GM12878 (cell line): ENCODE data around the gene ATP6V1C2. TPM values are rescaled to one million over a fixed set of nuclear protein-coding genes. Genes with fewer than 3 reads are reported as not detected.

ENCODE experiments used
- ATF7 ChIP-seq: fragments of 450-650 bp; IDR thresholded peaks from 2 replicates; pipeline ENCODE4 v1.6.1; 2016; ENCODE audit warnings: low read depth, mild to moderate bottlenecking
- BACH1 ChIP-seq: fragments of 450-650 bp; IDR thresholded peaks from 2 replicates; pipeline ENCODE4 v1.6.1; 2017; ENCODE audit warnings: mild to moderate bottlenecking, borderline replicate concordance
- BCLAF1 ChIP-seq: fragments of 450-650 bp; IDR thresholded peaks from 2 replicates; pipeline ENCODE4 v1.6.1; 2017; ENCODE audit warnings: antibody characterized with exemption, mild to moderate bottlenecking, moderate library complexity
- BHLHE40 ChIP-seq, 2 experiments: fragments of 450-650 bp in 1 of 2; IDR thresholded peaks; 2 replicates each; pipeline ENCODE4 v1.6.1; 2011 to 2017; ENCODE audit warnings: low read depth in 2 of 2, borderline replicate concordance in 1 of 2, improper control_type of control experiment in 1 of 2, low read length in 1 of 2, mild to moderate bottlenecking in 1 of 2
- CREM ChIP-seq: IDR thresholded peaks from 2 replicates; pipeline ENCODE4 v1.6.1; 2014; ENCODE audit warnings: antibody characterized with exemption, low read depth
- E4F1 ChIP-seq: fragments of 450-650 bp; IDR thresholded peaks from 2 replicates; pipeline ENCODE4 v1.6.1; 2018; ENCODE audit warnings: borderline replicate concordance, mild to moderate bottlenecking; ENCODE audit not compliant: partially characterized antibody
- FOS ChIP-seq: IDR thresholded peaks from 3 replicates; pipeline ENCODE4 v1.6.1; 2011; ENCODE audit warnings: borderline replicate concordance; ENCODE audit not compliant: insufficient read length; ENCODE audit errors: extremely low read depth
- GATAD2B ChIP-seq: fragments of 450-650 bp; conservative IDR thresholded peaks from 2 replicates; pipeline ENCODE4 v1.6.1; 2017; ENCODE audit warnings: low read depth, mild to moderate bottlenecking, moderate library complexity
- IKZF1 ChIP-seq: fragments of 450-650 bp; conservative IDR thresholded peaks from 2 replicates; pipeline ENCODE4 v1.6.1; 2017; ENCODE audit warnings: antibody characterized with exemption, mild to moderate bottlenecking
- IRF5 ChIP-seq: fragments of 450-650 bp; IDR thresholded peaks from 2 replicates; pipeline ENCODE4 v1.6.1; 2017; ENCODE audit warnings: borderline replicate concordance
- NFIC ChIP-seq: IDR thresholded peaks from 2 replicates; pipeline ENCODE4 v1.6.1; 2012; ENCODE audit warnings: low read depth, mild to moderate bottlenecking, inconsistent platforms, low read length, moderate library complexity
- NR2C1 ChIP-seq: fragments of 450-650 bp; IDR thresholded peaks from 2 replicates; pipeline ENCODE4 v1.6.1; 2017; ENCODE audit warnings: antibody characterized with exemption, mild to moderate bottlenecking, moderate library complexity
- PAX8 ChIP-seq: fragments of 450-650 bp; IDR thresholded peaks from 2 replicates; pipeline ENCODE4 v1.6.1; 2017; ENCODE audit warnings: mild to moderate bottlenecking, moderate library complexity
- PKNOX1 ChIP-seq: fragments of 450-650 bp; IDR thresholded peaks from 2 replicates; pipeline ENCODE4 v1.6.1; 2016; ENCODE audit warnings: mild to moderate bottlenecking
- RAD51 ChIP-seq: fragments of 450-650 bp; IDR thresholded peaks from 2 replicates; pipeline ENCODE4 v1.6.1; 2016; ENCODE audit warnings: moderate library complexity, mild to moderate bottlenecking, inconsistent platforms
- RB1 ChIP-seq: fragments of 450-650 bp; formaldehyde crosslinking; IDR thresholded peaks from 2 replicates; pipeline ENCODE4 v1.6.1; 2017; ENCODE audit warnings: mild to moderate bottlenecking, borderline replicate concordance
- SMARCA5 ChIP-seq: fragments of 450-650 bp; IDR thresholded peaks from 2 replicates; pipeline ENCODE4 v1.6.1; 2017; ENCODE audit warnings: mild to moderate bottlenecking
- TARDBP ChIP-seq: IDR thresholded peaks from 2 replicates; pipeline ENCODE4 v1.6.1; 2016; ENCODE audit warnings: borderline replicate concordance
- YBX1 ChIP-seq: fragments of 450-650 bp; IDR thresholded peaks from 2 replicates; pipeline ENCODE4 v1.6.1; 2016; ENCODE audit warnings: antibody characterized with exemption
- ZBED1 ChIP-seq: IDR thresholded peaks from 2 replicates; pipeline ENCODE4 v1.6.1; 2016; ENCODE audit warnings: borderline replicate concordance
- polyA plus RNA-seq, 11 experiments: library from polyadenylated mRNA; depleted of rRNA in 4 of 11; unstranded in 6 of 11; stranded (reverse) in 5 of 11; fragments of >200 nt; fragmentation: Nextera tagmentation in 4 of 11; fragmentation: Illumina TruSeq in 1 of 11; extraction: Ambion mirVana in 4 of 11; extraction: Trizol in 1 of 11; gene quantifications; 1 replicate in 1 of 11; 2 replicates in 10 of 11; pipeline versions ENCODE4 v1.2.1 to v1.2.3, GENCODE V29; 2011 to 2016; ENCODE audit warnings: inconsistent platforms in 2 of 11, missing spikeins in 2 of 11, low read depth in 1 of 11
- total RNA-seq, 4 experiments: library from RNA; depleted of rRNA in 3 of 4; stranded (reverse); fragments of >200 nt in 3 of 4; fragmentation: Illumina TruSeq in 1 of 4; extraction: Trizol in 1 of 4; gene quantifications; 2 replicates each; pipeline versions ENCODE4 v1.2.1 to v1.2.3, GENCODE V29; 2013 to 2021

The ATP6V1C2 gene
- total and polyA plus RNA-seq, 10 of the 15 experiments (the other 5 are each of a cell fraction or from before 2014, with no cell fraction given) = 0.04 to 1.5 (median 0.24) TPM; not detected in 1

- TF ChIP-seq RB1 (peak; percentile 81; the same call in 1 of the 2 replicates), SMARCA5 (peak; percentile 73; the same call in 1 of the 2 replicates), FOS (peak; percentile 51), YBX1 (no peak), GATAD2B (peak; percentile 98), BCLAF1 (0 out of 2 replicates have a peak, but pooled peaks have one; percentile 30), ATF7 (no peak), NR2C1 (peak; percentile 78), IKZF1 (peak; percentile 78), CREM (peak; percentile 72), ZBED1 (no peak), E4F1 (peak; percentile 35), BHLHE40 (IDR thresholded peaks at IDR 0.05; ENCODE audit: borderline replicate concordance in 1 of 2, low read depth in 2 of 2, low read length in 1 of 2) (peak; percentile 23 to 90; a peak in 2 of 4 replicates), BACH1 (peak; percentile 87), NFIC (no peak), PAX8 (no peak), IRF5 (no peak), TARDBP (no peak), PKNOX1 (peak; percentile 98), RAD51 (no peak)
Observed at GRCh38 chr2:10812362-10813162, 91.1 kb downstream of the ATP6V1C2 start, which contains the start of gene PDIA6 (continued).
